B cell (primary cell): Measurements from ENCODE around the gene TMEM17. TPM values are rescaled to one million over a fixed set of nuclear protein-coding genes. Genes with fewer than 3 reads are reported as not detected.

ENCODE experiments used
- ATAC-seq: fragments of 200-7000 bp; cut with Tn5 transposase; one replicate; pipeline ENCODE4 v1.10.0; 2021; ENCODE audit warnings: low read depth, mild to moderate bottlenecking, moderate number of reproducible peaks, moderate library complexity
- CTCF ChIA-PET: fragments of 350-600 bp; sonication (Branson Sonifier 250); formaldehyde crosslinking; loops from one replicate; lab custom pipeline; 2021; ENCODE audit warnings: antibody characterized with exemption, inconsistent platforms; lab: Charles Lee
- POLR2A ChIA-PET: fragments of 350-600 bp; sonication (Branson Sonifier 250); formaldehyde crosslinking; loops from one replicate; lab custom pipeline; 2021; ENCODE audit warnings: antibody characterized with exemption; lab: Charles Lee
- DNase-seq: peaks from one replicate; pipeline ENCODE4 v3.0.0; 2013
- H2AFZ ChIP-seq: 2 replicates; pipeline ENCODE4 v1.6.1; 2012; ENCODE audit warnings: mild to moderate bottlenecking, low read depth, low read length; ENCODE audit not compliant: insufficient read depth, poor library complexity, severe bottlenecking
- H3K27ac ChIP-seq, 2 donors: 1 replicate in 1 of 2; 2 replicates in 1 of 2; pipeline ENCODE4 v1.5.1; 2012 to 2013; ENCODE audit warnings: low read length in 2 of 2, mild to moderate bottlenecking in 2 of 2, moderate library complexity in 1 of 2
- H3K27me3 ChIP-seq, 4 experiments: fragments of 200-600 bp in 1 of 4; sonication (generic) in 1 of 4; replicated peaks in 1 of 4; 1 replicate in 2 of 4; 2 replicates in 2 of 4; pipeline versions ENCODE4 v1.6.1 to v1.7.0; 2013 to 2016; ENCODE audit warnings: low read length in 3 of 4, mild to moderate bottlenecking in 2 of 4, mixed read lengths in 1 of 4, moderate library complexity in 1 of 4; ENCODE audit not compliant: insufficient read depth in 4 of 4, control insufficient read depth in 3 of 4; ENCODE audit errors: control extremely low read depth in 1 of 4
- H3K36me3 ChIP-seq, 2 experiments: replicated peaks in 1 of 2; 1 replicate in 1 of 2; 2 replicates in 1 of 2; pipeline versions ENCODE4 v1.6.1 to v1.7.1; 2013; ENCODE audit warnings: low read length in 1 of 2; ENCODE audit not compliant: insufficient read depth in 2 of 2, control insufficient read depth in 1 of 2; ENCODE audit errors: control extremely low read depth in 1 of 2, extremely low read depth in 1 of 2
- H3K4me1 ChIP-seq, 2 donors: fragments of 200-600 bp in 1 of 2; sonication (generic) in 1 of 2; 1 replicate in 1 of 2; 2 replicates in 1 of 2; pipeline versions ENCODE4 v1.5.1 to v1.6.1; 2013 to 2017; ENCODE audit warnings: low read length in 2 of 2; ENCODE audit not compliant: control insufficient read depth in 2 of 2, insufficient read depth in 2 of 2
- H3K4me2 ChIP-seq: replicated peaks from 2 replicates; pipeline ENCODE3; 2012; ENCODE audit warnings: mild to moderate bottlenecking, low read depth, low read length; ENCODE audit not compliant: poor library complexity, severe bottlenecking
- H3K4me3 ChIP-seq, 5 experiments: fragments of 200-600 bp in 1 of 5; sonication (generic) in 1 of 5; 1 replicate in 3 of 5; 2 replicates in 2 of 5; pipeline versions ENCODE4 v1.5.1 to v1.7.0; 2011 to 2016; ENCODE audit warnings: low read length in 4 of 5, mild to moderate bottlenecking in 4 of 5, low read depth in 2 of 5, control low read depth in 1 of 5, moderate library complexity in 1 of 5; ENCODE audit not compliant: insufficient read depth in 1 of 5; ENCODE audit errors: control extremely low read depth in 1 of 5, extremely low read depth in 1 of 5
- H3K79me2 ChIP-seq: fragments of 200-600 bp; sonication (generic); one replicate; pipeline ENCODE4 v1.6.0; 2016; ENCODE audit warnings: low read length; ENCODE audit not compliant: control insufficient read depth, insufficient read depth
- H3K9ac ChIP-seq: fragments of 200-600 bp; sonication (generic); 2 replicates; pipeline ENCODE4 v1.6.1; 2017; ENCODE audit warnings: mild to moderate bottlenecking, low read length, moderate library complexity
- H3K9me3 ChIP-seq, 3 donors: one replicate each; pipeline versions ENCODE4 v1.6.1 to v1.7.1; 2013; ENCODE audit warnings: low read length in 2 of 3; ENCODE audit not compliant: control insufficient read depth in 2 of 3, insufficient read depth in 1 of 3; ENCODE audit errors: control extremely low read depth in 1 of 3
- H4K20me1 ChIP-seq: 2 replicates; pipeline ENCODE4 v1.6.0; 2012; ENCODE audit warnings: mild to moderate bottlenecking, low read length; ENCODE audit not compliant: insufficient read depth, control insufficient read depth, poor library complexity, severe bottlenecking
- H3K27ac Mint-ChIP-seq: one replicate; pipeline ENCODE4 v1.8.0; 2021; ENCODE audit warnings: mixed read lengths
- H3K27me3 Mint-ChIP-seq: one replicate; pipeline ENCODE4 v1.8.0; 2021; ENCODE audit warnings: mixed read lengths
- H3K4me1 Mint-ChIP-seq: one replicate; pipeline ENCODE4 v1.8.0; 2021; ENCODE audit warnings: mixed read lengths
- H3K4me3 Mint-ChIP-seq: one replicate; pipeline ENCODE4 v1.8.0; 2021; ENCODE audit warnings: mixed read lengths
- H3K9me3 Mint-ChIP-seq: one replicate; pipeline ENCODE4 v1.8.0; 2022; ENCODE audit warnings: mixed read lengths; ENCODE audit not compliant: insufficient read depth
- EZH2 ChIP-seq: IDR thresholded peaks from 2 replicates; pipeline ENCODE4 v1.6.1; 2012; ENCODE audit warnings: borderline replicate concordance, low read depth, mild to moderate bottlenecking, moderate library complexity, low read length; ENCODE audit not compliant: insufficient read depth, poor library complexity, severe bottlenecking
- WGBS: methylation state at CpG from one replicate; pipeline ENCODE4 v1.1.5; 2013; ENCODE audit warnings: missing lambda C conversion rate; ENCODE audit not compliant: insufficient coverage; 5-methylcytosine and 5-hydroxymethylcytosine counted together
- intact Hi-C: fragments of 100-400 bp; cut with micrococcal nuclease; formaldehyde crosslinking; loops from one replicate; pipeline ENCODE4 v1.10.0; 2022
- polyA plus RNA-seq: library from polyadenylated mRNA; depleted of rRNA; stranded (reverse); fragments of >200 nt; gene quantifications from 2 replicates; pipeline ENCODE4 v1.2.3, GENCODE V29; 2012
- total RNA-seq, 2 donors: library from RNA; stranded (reverse); fragments of 120-200 nt in 1 of 2; gene quantifications; 1 replicate in 1 of 2; 2 replicates in 1 of 2; pipeline versions ENCODE4 v1.2.3 to v1.2.4, GENCODE V29; 2013 to 2022
- TF ChIP-seq, protein P1 (sequence below): fragments of 200-600 bp; IDR thresholded peaks from one replicate; pipeline ENCODE4 v1.8.0; 2022; ENCODE audit warnings: antibody characterized with exemption, mild to moderate bottlenecking

TMEM17 gene
- total and polyA plus RNA-seq, 2 donors (not counting 1 experiment from before 2014, with no cell fraction given): not detected

DNA sequence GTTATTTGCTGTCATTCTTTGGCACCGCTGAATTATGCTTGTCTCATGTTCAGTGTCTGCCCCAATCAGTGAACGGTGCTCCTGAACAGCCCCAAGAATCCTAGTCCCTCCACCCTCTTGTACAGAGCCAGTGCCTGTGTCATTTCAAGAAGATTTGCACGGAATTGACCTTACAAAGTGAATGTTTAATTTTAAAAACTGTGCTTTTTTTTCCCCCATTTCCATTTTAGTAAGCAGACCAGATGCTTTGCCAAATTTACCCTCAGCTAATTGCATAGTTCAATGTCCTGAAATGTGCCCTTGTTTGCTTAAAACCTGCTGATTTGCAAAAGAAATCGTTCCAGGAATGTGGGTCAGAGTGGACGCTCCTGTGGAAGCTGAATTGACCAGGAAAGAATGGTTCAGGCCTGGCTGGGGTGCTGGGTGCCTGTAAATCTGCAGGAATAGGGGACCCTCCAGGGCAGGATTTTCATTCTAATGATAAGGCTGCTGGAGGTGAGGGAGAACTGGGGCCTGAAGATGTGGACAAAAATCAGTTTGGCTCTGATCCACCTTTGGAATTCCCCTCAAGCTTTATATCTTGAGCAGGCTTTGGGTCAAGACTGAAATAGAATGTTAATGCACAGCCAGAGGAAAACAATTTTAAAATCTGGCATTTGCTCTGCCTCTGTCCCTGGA lies 20.1 kb downstream of the TMEM17 start:
- Histone ChIP-seq H3K27ac (no peak overlapping the region), H3K4me1 (no peaks in the 10 kb centered on the region), H3K9ac (no peak overlapping the region), H3K9me3 (no peaks in the 10 kb centered on the region), H3K79me2 (no peaks in the 10 kb centered on the region), H2AFZ (no peak overlapping the region), H3K27me3 (no peaks in the 10 kb centered on the region), H3K36me3 (no peaks in the 10 kb centered on the region), H4K20me1 (no peaks in the 10 kb centered on the region), H3K4me3 (no peak overlapping the region), H3K4me2 (no peak overlapping the region)
- Mint-ChIP-seq H3K27me3 (peaks cover 3% of the 10 kb centered on the region), H3K27ac (no peak overlapping the region), H3K4me1 (no peaks in the 10 kb centered on the region), H3K4me3 (no peak overlapping the region), H3K9me3 (no peaks in the 10 kb centered on the region)
- 86% methylated on average over 2 of the region's 5 CpGs for WGBS
- TF ChIP-seq EZH2: no peak
- TF ChIP-seq, protein P1, sequence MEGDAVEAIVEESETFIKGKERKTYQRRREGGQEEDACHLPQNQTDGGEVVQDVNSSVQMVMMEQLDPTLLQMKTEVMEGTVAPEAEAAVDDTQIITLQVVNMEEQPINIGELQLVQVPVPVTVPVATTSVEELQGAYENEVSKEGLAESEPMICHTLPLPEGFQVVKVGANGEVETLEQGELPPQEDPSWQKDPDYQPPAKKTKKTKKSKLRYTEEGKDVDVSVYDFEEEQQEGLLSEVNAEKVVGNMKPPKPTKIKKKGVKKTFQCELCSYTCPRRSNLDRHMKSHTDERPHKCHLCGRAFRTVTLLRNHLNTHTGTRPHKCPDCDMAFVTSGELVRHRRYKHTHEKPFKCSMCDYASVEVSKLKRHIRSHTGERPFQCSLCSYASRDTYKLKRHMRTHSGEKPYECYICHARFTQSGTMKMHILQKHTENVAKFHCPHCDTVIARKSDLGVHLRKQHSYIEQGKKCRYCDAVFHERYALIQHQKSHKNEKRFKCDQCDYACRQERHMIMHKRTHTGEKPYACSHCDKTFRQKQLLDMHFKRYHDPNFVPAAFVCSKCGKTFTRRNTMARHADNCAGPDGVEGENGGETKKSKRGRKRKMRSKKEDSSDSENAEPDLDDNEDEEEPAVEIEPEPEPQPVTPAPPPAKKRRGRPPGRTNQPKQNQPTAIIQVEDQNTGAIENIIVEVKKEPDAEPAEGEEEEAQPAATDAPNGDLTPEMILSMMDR: no peak
- no peak for ATAC-seq
- intact Hi-C loops: no loop called here
- ChIA-PET CTCF (interaction anchor here (1.1 kb wide), 1 partner anchor 9 kb away, joined by 3 read pairs; no protein-coding TSS in a partner anchor), POLR2A (no interaction called here)
- no peak for DNase-seq

- 97% methylated on average over 3 of the region's 6 CpGs for WGBS
- intact Hi-C loops: no loop called here
- CTCF ChIA-PET: no interaction called here
Measured at GRCh38 chr2:62482558-62483352, 23.2 kb downstream of the TMEM17 start.

More at GRCh38 chr2:62482558-62483352, 23.2 kb downstream of the TMEM17 start:
- Histone ChIP-seq H2AFZ (no peak overlapping the region), H3K36me3 (no peaks in the 10 kb centered on the region), H3K4me3 (no peak overlapping the region), H3K27me3 (no peaks in the 10 kb centered on the region), H4K20me1 (no peaks in the 10 kb centered on the region), H3K4me2 (no peak overlapping the region), H3K9ac (no peak overlapping the region), H3K9me3 (no peaks in the 10 kb centered on the region), H3K4me1 (peaks cover 0 to 4% of the 10 kb centered on the region in 2 donors), H3K79me2 (no peaks in the 10 kb centered on the region), H3K27ac (no peak overlapping the region)
- ATAC-seq: no peak
- H3K4me3 Mint-ChIP-seq: no peak overlapping the region
- POLR2A ChIA-PET: no interaction called here
- peaks cover 3% of the 10 kb centered on the region for H3K27me3 Mint-ChIP-seq
- DNase-seq: no peak
- no peak overlapping the region for H3K27ac Mint-ChIP-seq
- no peak for TF ChIP-seq EZH2
- TF ChIP-seq, protein P1: no peak
- H3K9me3 Mint-ChIP-seq: no peaks in the 10 kb centered on the region
- H3K4me1 Mint-ChIP-seq: peaks cover 6% of the 10 kb centered on the region
